Measurements from ENCODE around the gene ZNHIT2. TPM values are rescaled to one million over a fixed set of nuclear protein-coding genes. Genes with fewer than 3 reads are reported as not detected.

ZNHIT2 gene
- total RNA-seq, 1 donor from 2014 or later, result 21.3 TPM

GRCh38 chr11:65109231-65110198 is 8.0 kb downstream of the ZNHIT2 start:
- no peaks in the 10 kb centered on the region for H3K27me3 ChIP-seq (ENCODE audit: control insufficient read depth, insufficient read depth, low read length)
- no peak for TF ChIP-seq CTCF (IDR thresholded peaks at IDR 0.05; ENCODE audit: insufficient read depth, low read length, poor library complexity, severe bottlenecking)
- no peak for DNase-seq (ENCODE audit: low read depth)
- H3K4me3 ChIP-seq (ENCODE audit: low read depth, low read length), result no peak overlapping the region
- H3K36me3 ChIP-seq (ENCODE audit: control insufficient read depth, insufficient read depth, low read length), result peaks cover 2% of the 10 kb centered on the region

- H3K4me3 ChIP-seq (ENCODE audit: low read depth, low read length), result no peak overlapping the region
- DNase-seq (ENCODE audit: low read depth), result no peak
- no peaks in the 10 kb centered on the region for H3K27me3 ChIP-seq (ENCODE audit: control insufficient read depth, insufficient read depth, low read length)
- peaks cover 2% of the 10 kb centered on the region for H3K36me3 ChIP-seq (ENCODE audit: control insufficient read depth, insufficient read depth, low read length)
- TF ChIP-seq CTCF (IDR thresholded peaks at IDR 0.05; ENCODE audit: insufficient read depth, low read length, poor library complexity, severe bottlenecking), result no peak
These were observed 8.9 kb downstream of the ZNHIT2 start for GRCh38 chr11:65108469-65109123.

- peaks cover 3% of the 10 kb centered on the region for H3K36me3 ChIP-seq (ENCODE audit: control insufficient read depth, insufficient read depth, low read length)
- no peak overlapping the region for H3K4me3 ChIP-seq (ENCODE audit: low read depth, low read length)
- DNase-seq (ENCODE audit: low read depth), result no peak
- no peaks in the 10 kb centered on the region for H3K27me3 ChIP-seq (ENCODE audit: control insufficient read depth, insufficient read depth, low read length)
- TF ChIP-seq CTCF (IDR thresholded peaks at IDR 0.05; ENCODE audit: insufficient read depth, low read length, poor library complexity, severe bottlenecking), result no peak
These were observed 9.6 kb downstream of the ZNHIT2 start for GRCh38 chr11:65107751-65108468.

- no peak overlapping the region for H3K4me3 ChIP-seq (ENCODE audit: low read depth, low read length)
- TF ChIP-seq CTCF (IDR thresholded peaks at IDR 0.05; ENCODE audit: insufficient read depth, low read length, poor library complexity, severe bottlenecking), result no peak
- peaks cover 3% of the 10 kb centered on the region for H3K36me3 ChIP-seq (ENCODE audit: control insufficient read depth, insufficient read depth, low read length)
- no peak for DNase-seq (ENCODE audit: low read depth)
- H3K27me3 ChIP-seq (ENCODE audit: control insufficient read depth, insufficient read depth, low read length), result no peaks in the 10 kb centered on the region
These were observed 10.4 kb downstream of the ZNHIT2 start for GRCh38 chr11:65107078-65107477.

- H3K4me3 ChIP-seq (ENCODE audit: low read depth, low read length), result no peak overlapping the region
- TF ChIP-seq CTCF (IDR thresholded peaks at IDR 0.05; ENCODE audit: insufficient read depth, low read length, poor library complexity, severe bottlenecking), result no peak
- DNase-seq (ENCODE audit: low read depth), result no peak
- H3K27me3 ChIP-seq (ENCODE audit: control insufficient read depth, insufficient read depth, low read length), result no peaks in the 10 kb centered on the region
- H3K36me3 ChIP-seq (ENCODE audit: control insufficient read depth, insufficient read depth, low read length), result peaks cover 3% of the 10 kb centered on the region
These were observed 12.9 kb downstream of the ZNHIT2 start for GRCh38 chr11:65104628-65105027.
